Activated naive CD8-positive, alpha-beta T cell treated with anti-CD3 and anti-CD28 coated beads for 36 hours (primary cell): ENCODE data around the gene GDPD3. TPM values are rescaled to one million over a fixed set of nuclear protein-coding genes. Genes with fewer than 3 reads are reported as not detected.

Experiments
- DNase-seq: peaks from one replicate; pipeline ENCODE4 v3.0.0; 2021
- H3K27ac Mint-ChIP-seq: one replicate; pipeline ENCODE4 v1.8.0; 2022; ENCODE audit warnings: mild to moderate bottlenecking, moderate library complexity, mixed read lengths
- H3K27me3 Mint-ChIP-seq: one replicate; pipeline ENCODE4 v1.8.0; 2022; ENCODE audit warnings: mild to moderate bottlenecking, mixed read lengths
- H3K36me3 Mint-ChIP-seq: one replicate; pipeline ENCODE4 v1.8.0; 2021; ENCODE audit warnings: mild to moderate bottlenecking, mixed read lengths
- H3K4me1 Mint-ChIP-seq: one replicate; pipeline ENCODE4 v1.8.0; 2021; ENCODE audit warnings: mixed read lengths
- H3K4me3 Mint-ChIP-seq: one replicate; pipeline ENCODE4 v1.8.0; 2022; ENCODE audit warnings: mild to moderate bottlenecking, moderate library complexity, mixed read lengths
- H3K9me3 Mint-ChIP-seq: one replicate; pipeline ENCODE4 v1.8.0; 2022; ENCODE audit warnings: mixed read lengths
- total RNA-seq, 2 experiments: library from RNA; stranded (reverse); gene quantifications; one replicate each; pipeline ENCODE4 v1.2.3, GENCODE V29; 2021

GDPD3 gene
- total RNA-seq, 2 experiments from 2014 or later = 1.7 to 4.3 TPM

DNA sequence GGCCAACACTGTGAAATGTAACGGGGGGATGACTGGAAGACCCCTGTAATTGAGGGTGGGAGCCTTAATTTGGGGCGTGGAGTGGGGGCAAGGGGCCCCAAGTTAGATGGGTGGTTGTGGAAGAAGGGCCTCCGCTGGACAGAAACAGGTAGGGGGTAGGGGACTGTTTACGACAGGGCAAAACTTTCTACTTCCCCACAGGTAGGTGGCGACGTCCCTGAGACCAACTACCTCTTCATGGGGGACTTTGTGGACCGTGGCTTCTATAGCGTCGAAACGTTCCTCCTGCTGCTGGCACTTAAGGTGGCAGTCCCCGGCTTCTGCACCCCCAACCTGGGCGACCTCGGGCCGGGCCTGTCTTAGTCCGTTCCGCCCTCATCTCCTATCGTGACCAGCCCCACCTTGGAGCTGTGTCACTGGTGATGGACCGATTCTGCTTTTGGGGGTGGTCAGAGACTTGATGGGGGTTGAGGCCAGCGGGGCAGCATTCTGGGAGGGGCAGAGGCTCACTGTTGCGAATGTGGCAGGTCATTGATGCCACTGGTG is 30.7 kb downstream of the GDPD3 start:
- Mint-ChIP-seq H3K9me3 (no peaks in the 10 kb centered on the region), H3K27me3 (no peaks in the 10 kb centered on the region), H3K27ac (peak overlapping the region; percentile 21), H3K4me1 (peaks cover 15% of the 10 kb centered on the region), H3K36me3 (peaks cover 36% of the 10 kb centered on the region), H3K4me3 (no peak overlapping the region)
- DNase-seq = no peak

DNA sequence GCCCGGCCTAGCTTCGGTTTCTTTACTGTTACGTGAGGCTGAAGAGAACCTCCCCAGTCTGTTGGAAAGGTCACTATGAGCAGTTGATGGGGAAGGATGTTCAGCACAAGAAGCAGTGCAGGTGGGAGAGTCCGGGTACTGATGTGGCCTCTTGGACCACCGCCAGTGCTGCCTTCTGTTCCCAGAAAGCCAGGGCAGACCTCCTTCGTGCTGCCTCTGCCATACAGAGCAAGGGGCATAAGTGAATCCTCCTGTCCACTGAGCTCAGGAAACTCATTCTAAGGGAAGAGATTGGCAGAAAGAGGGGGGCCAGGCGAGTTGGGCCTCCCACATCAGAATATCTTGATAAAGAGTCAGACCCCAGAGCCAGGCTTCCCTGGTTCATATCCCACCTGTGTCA is 33.9 kb downstream of the GDPD3 start:
- Mint-ChIP-seq H3K36me3 (peaks cover 40% of the 10 kb centered on the region), H3K27ac (peak overlapping the region; percentile 25), H3K9me3 (no peaks in the 10 kb centered on the region), H3K27me3 (no peaks in the 10 kb centered on the region), H3K4me1 (peaks cover 32% of the 10 kb centered on the region), H3K4me3 (no peak overlapping the region)
- DNase-seq = no peak

DNA sequence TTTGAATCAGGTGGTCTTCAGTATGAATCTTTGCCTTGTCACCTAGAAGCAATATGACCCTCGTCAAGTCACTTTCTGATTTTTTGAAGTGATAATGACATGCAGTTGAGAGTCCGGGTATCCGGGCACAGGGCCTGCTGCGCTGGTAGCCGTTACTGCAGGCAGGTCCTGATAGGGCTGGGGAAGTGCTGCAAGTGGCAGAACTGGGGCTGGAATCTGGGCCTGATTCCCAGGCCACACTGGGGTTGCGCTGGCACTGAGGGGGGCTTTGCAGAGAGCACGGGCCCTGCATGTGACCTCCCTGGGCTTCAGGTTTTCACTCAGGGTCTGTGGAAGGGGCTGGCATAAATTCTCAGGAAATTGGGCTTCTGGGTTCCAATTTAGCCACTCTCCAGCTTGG is 34.6 kb downstream of the GDPD3 start:
- Mint-ChIP-seq H3K4me3 (no peak overlapping the region), H3K9me3 (no peaks in the 10 kb centered on the region), H3K36me3 (peaks cover 40% of the 10 kb centered on the region), H3K4me1 (peaks cover 30% of the 10 kb centered on the region), H3K27me3 (no peaks in the 10 kb centered on the region), H3K27ac (no peak overlapping the region)
- no peak for DNase-seq

DNA sequence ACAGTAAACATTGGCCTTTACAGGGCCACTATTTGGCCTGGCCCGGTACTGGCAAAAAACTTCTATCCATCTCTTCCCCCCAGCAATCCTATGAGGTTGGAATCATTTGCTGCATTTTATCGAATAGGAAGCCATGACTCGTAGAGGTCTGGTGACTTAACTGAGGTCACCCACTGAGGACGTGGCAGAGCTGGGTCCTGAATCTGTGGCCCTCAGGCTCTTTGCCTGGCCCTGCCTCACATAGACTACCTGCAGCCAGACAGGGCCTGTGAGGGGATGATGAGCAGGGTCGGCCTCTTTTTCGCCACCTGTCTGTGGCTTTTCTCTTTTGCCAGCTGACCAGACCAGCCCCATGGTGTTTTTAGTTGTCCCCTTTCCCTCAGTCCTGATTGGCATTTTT is 35.7 kb downstream of the GDPD3 start:
- Mint-ChIP-seq H3K4me3 (peak overlapping the region; percentile 93), H3K4me1 (peaks cover 30% of the 10 kb centered on the region), H3K9me3 (no peaks in the 10 kb centered on the region), H3K36me3 (peaks cover 36% of the 10 kb centered on the region), H3K27ac (peak overlapping the region; percentile 88), H3K27me3 (no peaks in the 10 kb centered on the region)
- no peak for DNase-seq

DNA sequence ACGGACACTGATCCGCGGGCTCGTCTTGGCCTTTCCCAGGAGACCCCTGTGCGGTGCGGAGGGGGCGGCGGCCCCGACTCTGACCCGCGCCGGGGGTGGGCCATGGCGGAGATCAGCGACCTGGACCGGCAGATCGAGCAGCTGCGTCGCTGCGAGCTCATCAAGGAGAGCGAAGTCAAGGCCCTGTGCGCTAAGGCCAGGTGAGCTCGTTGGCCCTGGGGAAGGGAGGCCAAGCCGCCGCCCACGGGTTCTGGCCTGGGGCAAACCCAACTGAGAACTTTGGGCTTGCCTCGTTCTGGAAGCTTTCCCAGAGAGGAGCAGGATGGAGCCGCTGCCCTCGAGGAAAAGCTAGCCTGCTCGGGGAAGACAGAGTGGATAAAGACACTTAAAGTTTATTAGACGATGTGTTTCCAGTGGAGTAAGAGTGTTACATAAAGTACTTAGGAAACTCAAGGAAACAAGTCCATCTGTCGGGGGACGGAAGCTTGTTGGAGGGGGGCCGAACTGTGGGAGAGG is 37.0 kb downstream of the GDPD3 start:
- H3K9me3 Mint-ChIP-seq = no peaks in the 10 kb centered on the region
- no peak for DNase-seq
- no peaks in the 10 kb centered on the region for H3K27me3 Mint-ChIP-seq
- H3K4me1 Mint-ChIP-seq = peaks cover 35% of the 10 kb centered on the region
- H3K27ac Mint-ChIP-seq = peak overlapping the region; percentile 88
- H3K4me3 Mint-ChIP-seq = peak overlapping the region; percentile 93
- peaks cover 42% of the 10 kb centered on the region for H3K36me3 Mint-ChIP-seq

DNA sequence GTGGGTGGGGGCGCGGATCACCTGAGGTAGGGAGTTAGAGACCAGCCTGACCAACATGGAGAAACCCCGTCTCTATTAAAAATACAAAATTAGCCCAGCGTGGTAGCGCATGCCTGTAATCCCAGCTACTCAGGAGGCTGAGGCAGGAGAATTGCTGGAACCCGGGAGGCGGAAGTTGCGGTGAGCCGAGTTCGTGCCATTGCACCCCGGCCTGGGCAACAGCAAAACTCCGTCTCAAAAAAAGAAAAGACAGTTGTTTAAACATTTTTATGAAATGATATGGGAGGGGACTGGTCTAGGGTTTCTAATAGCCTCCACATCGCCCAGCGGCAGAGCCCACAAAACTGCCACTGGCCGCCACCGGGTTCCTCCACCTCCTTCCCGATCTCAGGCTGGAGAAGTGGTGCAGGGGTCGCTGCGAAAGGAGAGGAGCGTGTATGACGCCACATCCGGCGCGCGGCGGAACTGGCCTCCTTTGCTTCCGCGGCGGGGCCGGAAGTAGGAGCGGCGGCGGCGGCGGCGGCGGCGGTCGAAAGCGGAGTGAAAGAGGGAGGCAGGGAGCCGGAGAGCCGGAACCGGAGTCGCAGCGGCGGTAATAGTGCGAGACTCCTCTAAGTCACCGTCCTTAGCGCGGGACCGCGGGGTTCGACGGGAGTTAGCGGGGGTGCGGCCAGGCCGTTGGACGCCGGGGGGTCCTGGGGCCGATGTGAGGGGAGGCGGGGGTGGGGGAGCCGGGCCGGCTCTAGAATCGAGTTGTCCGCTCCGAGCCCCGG is 37.6 kb downstream of the GDPD3 start, which contains the start of gene PPP4C:
Gene PPP4C (plus strand): TSS at position 492 of the 773 bp plus-strand sequence. CDS start 384 bp downstream, outside the sequence.
- Mint-ChIP-seq H3K27me3 (no peaks in the 10 kb centered on the region), H3K27ac (peak within 1 kb of the TSS; percentile 88), H3K36me3 (peaks cover 46% of the 10 kb centered on the region), H3K4me3 (peak within 1 kb of the TSS; percentile 93), H3K9me3 (no peaks in the 10 kb centered on the region), H3K4me1 (peaks cover 35% of the 10 kb centered on the region)
- peak; percentile 95 for DNase-seq

DNA sequence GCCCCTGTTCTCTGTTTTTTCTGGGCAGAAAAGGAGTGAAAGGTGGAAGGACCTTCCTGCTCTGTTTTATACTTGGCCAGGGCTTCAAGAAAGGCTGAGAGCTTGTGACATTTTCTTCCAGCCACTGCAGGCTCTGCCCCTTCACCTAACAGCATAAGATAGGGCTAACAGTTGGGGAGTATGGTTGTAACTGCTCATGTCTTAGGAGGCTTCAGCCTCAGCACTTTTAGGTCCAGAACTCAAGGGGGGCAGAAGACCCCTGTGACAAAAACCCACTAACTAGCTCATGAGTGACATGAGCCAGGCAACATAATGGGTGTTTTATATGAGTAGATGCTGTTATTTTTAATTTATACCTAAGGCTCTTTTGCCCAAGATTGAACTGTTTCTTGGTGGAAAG is 42.8 kb downstream of the GDPD3 start:
- Mint-ChIP-seq H3K27me3 (no peaks in the 10 kb centered on the region), H3K4me3 (no peak overlapping the region), H3K27ac (peak overlapping the region; percentile 71), H3K4me1 (peaks cover 39% of the 10 kb centered on the region), H3K36me3 (peaks cover 67% of the 10 kb centered on the region), H3K9me3 (no peaks in the 10 kb centered on the region)
- DNase-seq = no peak

- Mint-ChIP-seq H3K36me3 (peaks cover 73% of the 10 kb centered on the region), H3K4me1 (peaks cover 36% of the 10 kb centered on the region), H3K27me3 (no peaks in the 10 kb centered on the region), H3K4me3 (peak overlapping the region; percentile 18), H3K27ac (peak overlapping the region; percentile 87), H3K9me3 (no peaks in the 10 kb centered on the region)
- no peak for DNase-seq
These were observed 43.5 kb downstream of the GDPD3 start for GRCh38 chr16:30069611-30070462.

DNA sequence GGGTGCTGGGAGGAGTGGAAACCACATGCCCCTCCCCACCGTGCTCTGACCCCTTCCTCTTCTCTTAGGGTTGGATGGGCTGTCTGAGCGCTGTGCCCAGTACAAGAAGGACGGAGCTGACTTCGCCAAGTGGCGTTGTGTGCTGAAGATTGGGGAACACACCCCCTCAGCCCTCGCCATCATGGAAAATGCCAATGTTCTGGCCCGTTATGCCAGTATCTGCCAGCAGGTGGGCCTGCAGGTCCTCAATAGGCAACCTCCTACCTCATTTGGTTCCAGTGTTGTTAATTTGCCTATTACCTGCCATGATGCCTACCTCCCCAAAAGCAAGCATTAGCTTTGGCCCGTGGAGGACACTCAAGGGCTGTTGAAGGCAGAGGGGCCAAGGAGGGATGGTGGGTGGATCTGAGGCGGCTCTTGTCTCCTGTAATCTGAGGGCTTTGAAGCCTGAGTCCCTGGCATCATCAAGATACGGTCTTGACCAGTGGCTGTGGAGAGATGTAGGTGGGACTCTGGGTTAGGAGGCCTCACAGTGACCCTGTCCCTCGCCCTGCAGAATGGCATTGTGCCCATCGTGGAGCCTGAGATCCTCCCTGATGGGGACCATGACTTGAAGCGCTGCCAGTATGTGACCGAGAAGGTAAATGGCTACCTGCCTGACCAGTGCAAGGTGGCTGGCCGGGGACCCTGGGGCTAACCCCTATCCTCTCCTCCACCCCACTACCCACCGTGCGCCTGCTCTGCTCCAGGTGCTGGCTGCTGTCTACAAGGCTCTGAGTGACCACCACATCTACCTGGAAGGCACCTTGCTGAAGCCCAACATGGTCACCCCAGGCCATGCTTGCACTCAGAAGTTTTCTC is 44.4 kb downstream of the GDPD3 start:
- Mint-ChIP-seq H3K4me1 (peaks cover 33% of the 10 kb centered on the region), H3K27me3 (no peaks in the 10 kb centered on the region), H3K27ac (peak overlapping the region; percentile 87), H3K9me3 (no peaks in the 10 kb centered on the region), H3K4me3 (peak overlapping the region; percentile 69), H3K36me3 (peaks cover 79% of the 10 kb centered on the region)
- DNase-seq = peak; percentile 62

GRCh38 chr16:30068333-30068732 is 45.0 kb downstream of the GDPD3 start:
- DNase-seq = no peak

GRCh38 chr16:30067584-30067916 is 45.8 kb downstream of the GDPD3 start:
- peaks cover 37% of the 10 kb centered on the region for H3K4me1 Mint-ChIP-seq
- peak overlapping the region; percentile 100 for H3K27ac Mint-ChIP-seq
- H3K36me3 Mint-ChIP-seq = peaks cover 75% of the 10 kb centered on the region
- DNase-seq = no peak
- H3K27me3 Mint-ChIP-seq = no peaks in the 10 kb centered on the region
- H3K4me3 Mint-ChIP-seq = peak overlapping the region; percentile 99
- no peaks in the 10 kb centered on the region for H3K9me3 Mint-ChIP-seq

More at GRCh38 chr16:30068333-30068732, 45.0 kb downstream of the GDPD3 start:
- H3K36me3 Mint-ChIP-seq = peaks cover 75% of the 10 kb centered on the region
- peak overlapping the region; percentile 87 for H3K27ac Mint-ChIP-seq
- peak overlapping the region; percentile 69 for H3K4me3 Mint-ChIP-seq
- no peaks in the 10 kb centered on the region for H3K27me3 Mint-ChIP-seq
- no peaks in the 10 kb centered on the region for H3K9me3 Mint-ChIP-seq
- H3K4me1 Mint-ChIP-seq = peaks cover 37% of the 10 kb centered on the region

DNA sequence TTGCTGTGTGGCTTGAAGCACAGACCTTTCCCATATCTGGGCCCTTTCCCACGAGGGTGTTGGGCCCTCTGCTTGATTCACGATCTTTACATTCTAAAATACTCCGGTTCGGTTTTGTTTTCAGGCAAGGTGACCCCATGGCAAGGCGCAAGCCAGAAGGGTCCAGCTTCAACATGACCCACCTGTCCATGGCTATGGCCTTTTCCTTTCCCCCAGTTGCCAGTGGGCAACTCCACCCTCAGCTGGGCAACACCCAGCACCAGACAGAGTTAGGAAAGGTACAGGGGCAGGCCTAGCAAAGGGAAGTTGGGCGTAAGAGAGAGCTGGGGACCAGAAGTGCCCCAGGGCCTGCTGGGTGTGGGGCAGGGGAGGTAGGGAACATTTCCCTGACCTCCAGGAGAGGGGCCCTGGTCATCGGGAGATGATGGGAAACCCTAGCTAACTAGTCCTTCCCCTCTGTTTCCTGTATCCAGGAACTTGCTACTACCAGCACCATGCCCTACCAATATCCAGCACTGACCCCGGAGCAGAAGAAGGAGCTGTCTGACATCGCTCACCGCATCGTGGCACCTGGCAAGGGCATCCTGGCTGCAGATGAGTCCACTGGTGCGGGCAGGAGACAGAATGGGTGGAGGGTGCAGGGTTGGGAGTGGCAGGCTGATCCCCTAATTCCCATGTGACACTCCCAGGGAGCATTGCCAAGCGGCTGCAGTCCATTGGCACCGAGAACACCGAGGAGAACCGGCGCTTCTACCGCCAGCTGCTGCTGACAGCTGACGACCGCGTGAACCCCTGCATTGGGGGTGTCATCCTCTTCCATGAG is 46.4 kb downstream of the GDPD3 start:
- no peak for DNase-seq
- Mint-ChIP-seq H3K27ac (peak overlapping the region; percentile 100), H3K9me3 (no peaks in the 10 kb centered on the region), H3K36me3 (peaks cover 72% of the 10 kb centered on the region), H3K27me3 (no peaks in the 10 kb centered on the region), H3K4me3 (peak overlapping the region; percentile 99), H3K4me1 (peaks cover 35% of the 10 kb centered on the region)

- Mint-ChIP-seq H3K27ac (peak overlapping the region; percentile 100), H3K4me3 (peak overlapping the region; percentile 99), H3K9me3 (no peaks in the 10 kb centered on the region), H3K4me1 (peaks cover 32% of the 10 kb centered on the region), H3K36me3 (peaks cover 64% of the 10 kb centered on the region), H3K27me3 (no peaks in the 10 kb centered on the region)
- DNase-seq = peak; percentile 49
These were observed 47.2 kb downstream of the GDPD3 start for GRCh38 chr16:30065943-30066760.
